Fibroblast of lung (primary cell): ENCODE measurements around the gene PDGFA. TPM values are rescaled to one million over a fixed set of nuclear protein-coding genes. Genes with fewer than 3 reads are reported as not detected.

ENCODE experiments used
- DNase-seq, 2 donors: peaks; one replicate each; pipeline versions ENCODE4 v3.0.0 to v3.0.0-alpha.2; 2010; ENCODE audit warnings: low read depth in 2 of 2
- H2AFZ ChIP-seq: 2 replicates; pipeline ENCODE4 v1.5.1; 2012; ENCODE audit warnings: low read length, control low read depth, inconsistent platforms
- H3K27ac ChIP-seq: 2 replicates; pipeline ENCODE4 v1.5.1; 2011; ENCODE audit warnings: low read length, control low read depth; ENCODE audit not compliant: insufficient read depth
- H3K27me3 ChIP-seq: 2 replicates; pipeline ENCODE4 v1.5.1; 2011; ENCODE audit warnings: mild to moderate bottlenecking, low read length; ENCODE audit not compliant: control insufficient read depth, insufficient read depth
- H3K36me3 ChIP-seq: 2 replicates; pipeline ENCODE4 v1.5.1; 2011; ENCODE audit warnings: low read length; ENCODE audit not compliant: control insufficient read depth, insufficient read depth
- H3K4me1 ChIP-seq: 2 replicates; pipeline ENCODE4 v1.5.1; 2011; ENCODE audit warnings: low read length; ENCODE audit not compliant: control insufficient read depth, insufficient read depth; ENCODE audit errors: extremely low read depth
- H3K4me2 ChIP-seq: 2 replicates; pipeline ENCODE4 v1.5.1; 2011; ENCODE audit warnings: low read length, control low read depth; ENCODE audit not compliant: insufficient read depth; ENCODE audit errors: extremely low read depth
- H3K4me3 ChIP-seq, 4 experiments: fragments of 200-600 bp in 1 of 4; sonication (generic) in 1 of 4; replicated peaks in 1 of 4; 2 replicates each; pipeline ENCODE4 v1.5.1; 2011 to 2016; ENCODE audit warnings: low read length in 4 of 4, low read depth in 3 of 4, mild to moderate bottlenecking in 3 of 4, control low read depth in 2 of 4, inconsistent platforms in 1 of 4, mixed read lengths in 1 of 4; ENCODE audit not compliant: insufficient read depth in 1 of 4; ENCODE audit errors: control extremely low read depth in 1 of 4
- H3K79me2 ChIP-seq: 2 replicates; pipeline ENCODE4 v1.5.1; 2012; ENCODE audit warnings: mild to moderate bottlenecking, low read length, inconsistent platforms; ENCODE audit not compliant: control insufficient read depth, insufficient read depth
- H3K9ac ChIP-seq: 2 replicates; pipeline ENCODE4 v1.5.1; 2011; ENCODE audit warnings: mild to moderate bottlenecking, low read length, control low read depth; ENCODE audit not compliant: insufficient read depth
- H3K9me3 ChIP-seq: 2 replicates; pipeline ENCODE4 v1.5.1; 2012; ENCODE audit warnings: low read depth, low read length; ENCODE audit not compliant: control insufficient read depth, insufficient read depth
- H4K20me1 ChIP-seq: 2 replicates; pipeline ENCODE4 v1.5.1; 2011; ENCODE audit warnings: low read length; ENCODE audit not compliant: control insufficient read depth, insufficient read depth; ENCODE audit errors: extremely low read depth
- EZH2 ChIP-seq: IDR thresholded peaks from 2 replicates; pipeline ENCODE4 v1.5.1; 2012; ENCODE audit warnings: low read length, control low read depth, mild to moderate bottlenecking; ENCODE audit errors: missing control alignments
- polyA plus RNA-seq, 2 donors: library from polyadenylated mRNA; depleted of rRNA in 1 of 2; stranded (reverse) in 1 of 2; unstranded in 1 of 2; fragments of >200 nt; gene quantifications; 2 replicates each; pipeline ENCODE4 v1.2.1, GENCODE V29; 2011 to 2012; ENCODE audit warnings: missing spikeins in 1 of 2
- total RNA-seq: library from RNA; depleted of rRNA; stranded (reverse); fragments of >200 nt; gene quantifications from 2 replicates; pipeline ENCODE4 v1.2.1, GENCODE V29; 2014
- TF ChIP-seq, protein P1 (sequence below), 2 donors: IDR thresholded peaks in 1 of 2; conservative IDR thresholded peaks in 1 of 2; 1 replicate in 1 of 2; 2 replicates in 1 of 2; pipeline ENCODE4 v1.5.1; 2011 to 2012; ENCODE audit warnings: low read length in 2 of 2, control low read depth in 1 of 2, inconsistent platforms in 1 of 2, low read depth in 1 of 2, mild to moderate bottlenecking in 1 of 2

The PDGFA gene
- total and polyA plus RNA-seq, 2 donors (not counting 1 experiment from before 2014, with no cell fraction given): 13.5 to 16.9 TPM

DNA sequence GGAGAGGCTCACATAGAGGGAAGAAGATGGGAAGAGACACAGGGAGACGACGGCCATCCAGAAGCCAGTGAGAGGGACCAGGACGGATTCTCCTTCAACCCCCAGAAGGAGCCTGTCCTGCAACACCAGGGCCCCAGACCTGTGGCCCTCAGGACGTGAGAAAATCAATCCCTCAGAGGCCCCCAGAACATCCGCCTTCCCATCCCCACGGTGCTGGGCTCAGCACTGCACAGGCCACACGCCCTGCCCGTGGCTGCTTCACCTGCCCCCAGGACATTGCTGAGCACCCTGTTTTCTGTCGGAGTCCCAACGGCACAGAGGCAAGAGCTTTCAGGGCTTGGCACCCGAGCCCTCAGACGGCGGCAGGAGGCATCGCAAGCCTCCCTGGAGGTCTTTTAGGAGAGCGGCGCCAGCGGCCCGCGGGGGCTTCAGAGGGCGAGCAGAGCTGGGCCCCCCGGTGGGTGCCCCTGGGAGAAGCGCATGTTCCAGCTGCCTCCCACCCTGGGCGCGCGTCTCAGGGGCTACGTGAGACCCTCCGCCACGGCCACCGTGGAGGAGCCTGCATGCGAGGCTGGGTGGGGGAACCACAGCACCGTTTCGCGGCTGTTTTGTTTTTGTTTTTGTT is 42.8 kb downstream of the PDGFA start:
- TF ChIP-seq, protein P1, sequence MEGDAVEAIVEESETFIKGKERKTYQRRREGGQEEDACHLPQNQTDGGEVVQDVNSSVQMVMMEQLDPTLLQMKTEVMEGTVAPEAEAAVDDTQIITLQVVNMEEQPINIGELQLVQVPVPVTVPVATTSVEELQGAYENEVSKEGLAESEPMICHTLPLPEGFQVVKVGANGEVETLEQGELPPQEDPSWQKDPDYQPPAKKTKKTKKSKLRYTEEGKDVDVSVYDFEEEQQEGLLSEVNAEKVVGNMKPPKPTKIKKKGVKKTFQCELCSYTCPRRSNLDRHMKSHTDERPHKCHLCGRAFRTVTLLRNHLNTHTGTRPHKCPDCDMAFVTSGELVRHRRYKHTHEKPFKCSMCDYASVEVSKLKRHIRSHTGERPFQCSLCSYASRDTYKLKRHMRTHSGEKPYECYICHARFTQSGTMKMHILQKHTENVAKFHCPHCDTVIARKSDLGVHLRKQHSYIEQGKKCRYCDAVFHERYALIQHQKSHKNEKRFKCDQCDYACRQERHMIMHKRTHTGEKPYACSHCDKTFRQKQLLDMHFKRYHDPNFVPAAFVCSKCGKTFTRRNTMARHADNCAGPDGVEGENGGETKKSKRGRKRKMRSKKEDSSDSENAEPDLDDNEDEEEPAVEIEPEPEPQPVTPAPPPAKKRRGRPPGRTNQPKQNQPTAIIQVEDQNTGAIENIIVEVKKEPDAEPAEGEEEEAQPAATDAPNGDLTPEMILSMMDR (conservative IDR thresholded peaks at IDR 0.05 in 1 of 2, IDR thresholded peaks at IDR 0.05 in 1 of 2; ENCODE audit: low read depth in 1 of 2, low read length in 2 of 2): no peak
- no peak for TF ChIP-seq EZH2
- H3K27me3 ChIP-seq: no peaks in the 10 kb centered on the region
- no peak overlapping the region for H3K4me2 ChIP-seq
- H3K4me3 ChIP-seq: no peak overlapping the region
- no peak overlapping the region for H3K9ac ChIP-seq
- no peaks in the 10 kb centered on the region for H3K9me3 ChIP-seq
- H3K79me2 ChIP-seq: no peaks in the 10 kb centered on the region
- no peak overlapping the region for H2AFZ ChIP-seq
- no peak for DNase-seq
- no peaks in the 10 kb centered on the region for H3K36me3 ChIP-seq
- H4K20me1 ChIP-seq: no peaks in the 10 kb centered on the region
- no peak overlapping the region for H3K27ac ChIP-seq
- H3K4me1 ChIP-seq: peaks cover 3% of the 10 kb centered on the region

DNA sequence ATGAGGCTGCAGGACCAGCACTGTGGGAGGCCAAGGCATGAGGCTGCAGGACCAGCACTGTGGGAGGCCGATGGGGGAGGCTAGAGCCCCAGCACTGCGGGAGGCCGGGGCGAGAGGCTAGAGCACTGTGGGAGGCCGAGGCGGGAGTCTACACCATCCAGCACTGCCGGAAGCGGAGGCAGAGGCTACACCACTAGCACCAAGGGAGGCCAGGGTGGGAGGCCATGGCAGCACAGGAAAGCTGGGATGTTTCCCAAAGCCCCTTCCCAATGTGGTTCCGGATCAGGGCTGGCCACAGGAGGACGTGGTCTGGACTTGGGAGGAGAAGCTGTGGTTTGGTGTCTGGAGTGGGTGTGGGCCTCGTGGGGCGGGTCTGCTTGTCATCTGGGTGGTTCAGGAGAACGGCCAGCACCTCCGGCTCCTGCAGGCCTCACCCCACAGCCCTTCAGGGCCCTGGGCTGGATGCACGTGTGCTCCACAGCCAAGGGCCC is 43.6 kb downstream of the PDGFA start:
- Histone ChIP-seq H3K4me2 (no peak overlapping the region), H3K4me1 (peaks cover 9% of the 10 kb centered on the region), H3K79me2 (no peaks in the 10 kb centered on the region), H3K27ac (no peak overlapping the region), H4K20me1 (no peaks in the 10 kb centered on the region), H3K4me3 (no peak overlapping the region), H3K36me3 (no peaks in the 10 kb centered on the region), H3K9ac (no peak overlapping the region), H3K9me3 (no peaks in the 10 kb centered on the region), H3K27me3 (no peaks in the 10 kb centered on the region), H2AFZ (no peak overlapping the region)
- no peak for DNase-seq
- TF ChIP-seq, protein P1 (conservative IDR thresholded peaks at IDR 0.05 in 1 of 2, IDR thresholded peaks at IDR 0.05 in 1 of 2; ENCODE audit: low read depth in 1 of 2, low read length in 2 of 2): no peak
- no peak for TF ChIP-seq EZH2

DNA sequence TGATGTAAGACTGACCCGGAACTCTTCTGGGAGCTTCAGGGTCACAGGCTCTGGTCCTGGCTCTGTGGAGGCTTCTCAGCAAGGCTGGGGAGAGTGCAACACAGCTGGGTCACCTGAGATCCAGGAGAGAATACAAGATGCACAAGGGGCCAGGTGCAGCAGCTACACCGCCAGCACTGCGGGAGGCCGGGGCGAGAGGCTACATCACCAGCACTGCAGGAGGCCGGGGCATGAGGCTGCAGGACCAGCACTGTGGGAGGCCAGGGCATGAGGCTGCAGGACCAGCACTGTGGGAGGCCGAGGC is 44.3 kb downstream of the PDGFA start:
- Histone ChIP-seq H3K79me2 (no peaks in the 10 kb centered on the region), H3K36me3 (no peaks in the 10 kb centered on the region), H3K4me3 (no peak overlapping the region), H4K20me1 (no peaks in the 10 kb centered on the region), H3K27ac (no peak overlapping the region), H2AFZ (no peak overlapping the region), H3K9me3 (no peaks in the 10 kb centered on the region), H3K27me3 (no peaks in the 10 kb centered on the region), H3K9ac (no peak overlapping the region), H3K4me2 (no peak overlapping the region), H3K4me1 (peaks cover 9% of the 10 kb centered on the region)
- TF ChIP-seq, protein P1 (conservative IDR thresholded peaks at IDR 0.05 in 1 of 2, IDR thresholded peaks at IDR 0.05 in 1 of 2; ENCODE audit: low read depth in 1 of 2, low read length in 2 of 2): no peak
- no peak for TF ChIP-seq EZH2
- DNase-seq: no peak
